GM10266 (cell line): ENCODE results near the gene PKMYT1.
A peak's percentile ranks its signal among the peaks of the same experiment; 100 is the strongest.

Source experiments
- DNase-seq: peaks from one replicate; pipeline ENCODE4 v3.0.0; 2012; ENCODE audit errors: extremely low spot score
- CTCF ChIP-seq: IDR thresholded peaks from 2 replicates; pipeline ENCODE4 v1.5.1; 2012; ENCODE audit warnings: mild to moderate bottlenecking, low read depth; ENCODE audit not compliant: control insufficient read depth, insufficient read depth; ENCODE audit errors: missing control alignments

PKMYT1 gene

GRCh38 chr16:2971985-2972784 lies 8.1 kb downstream of the PKMYT1 start:
- TF ChIP-seq CTCF: no peak
- no peak for DNase-seq

GRCh38 chr16:2971134-2971984 lies 8.9 kb downstream of the PKMYT1 start:
- no peak for TF ChIP-seq CTCF
- DNase-seq: no peak

GRCh38 chr16:2970563-2970962 lies 9.7 kb downstream of the PKMYT1 start:
- DNase-seq: no peak
- no peak for TF ChIP-seq CTCF

- DNase-seq: peak; percentile 93
- TF ChIP-seq CTCF: peak; percentile 64
These were observed 10.4 kb downstream of the PKMYT1 start for GRCh38 chr16:2969545-2970521.

- peak; percentile 99 for DNase-seq
- no peak for TF ChIP-seq CTCF
These were observed 11.3 kb downstream of the PKMYT1 start, which contains the start of gene PAQR4 for GRCh38 chr16:2968738-2969544. Gene PAQR4, plus strand, starts transcription at chr16:2969348. Its CDS starts 327 bp downstream, at chr16:2969675.

- no peak for TF ChIP-seq CTCF
- DNase-seq: peak; percentile 45
These were observed 11.9 kb downstream of the PKMYT1 start for GRCh38 chr16:2968368-2968737.
